ENCODE results near the gene ABLIM1.

Gene ABLIM1

GRCh38 chr10:114394531-114394930 is 263.5 kb downstream of the ABLIM1 start:
- DNase-seq (ENCODE audit: extremely low spot score): no peak
- TF ChIP-seq SP1 (IDR thresholded peaks at IDR 0.05) (no peak), TARDBP (IDR thresholded peaks at IDR 0.05) (no peak), CTBP1 (IDR thresholded peaks at IDR 0.05; ENCODE audit: borderline replicate concordance) (no peak), FOXM1 (IDR thresholded peaks at IDR 0.05; ENCODE audit: borderline replicate concordance) (no peak), FOXK2 (IDR thresholded peaks at IDR 0.05) (no peak), BHLHE40 (IDR thresholded peaks at IDR 0.05; ENCODE audit: borderline replicate concordance) (no peak), LEF1 (IDR thresholded peaks at IDR 0.05; ENCODE audit: borderline replicate concordance) (no peak), NFRKB (IDR thresholded peaks at IDR 0.05) (no peak), ELF4 (IDR thresholded peaks at IDR 0.05) (no peak), HDGF (IDR thresholded peaks at IDR 0.05; ENCODE audit: borderline replicate concordance) (no peak), L3MBTL2 (conservative IDR thresholded peaks at IDR 0.05) (no peak), ARNT (IDR thresholded peaks at IDR 0.05) (no peak), SUZ12 (IDR thresholded peaks at IDR 0.05) (no peak), ZNF384 (IDR thresholded peaks at IDR 0.05) (no peak), FOXA1 (IDR thresholded peaks at IDR 0.05) (no peak)
- TF ChIP-seq, protein P1, sequence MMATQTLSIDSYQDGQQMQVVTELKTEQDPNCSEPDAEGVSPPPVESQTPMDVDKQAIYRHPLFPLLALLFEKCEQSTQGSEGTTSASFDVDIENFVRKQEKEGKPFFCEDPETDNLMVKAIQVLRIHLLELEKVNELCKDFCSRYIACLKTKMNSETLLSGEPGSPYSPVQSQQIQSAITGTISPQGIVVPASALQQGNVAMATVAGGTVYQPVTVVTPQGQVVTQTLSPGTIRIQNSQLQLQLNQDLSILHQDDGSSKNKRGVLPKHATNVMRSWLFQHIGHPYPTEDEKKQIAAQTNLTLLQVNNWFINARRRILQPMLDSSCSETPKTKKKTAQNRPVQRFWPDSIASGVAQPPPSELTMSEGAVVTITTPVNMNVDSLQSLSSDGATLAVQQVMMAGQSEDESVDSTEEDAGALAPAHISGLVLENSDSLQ (IDR thresholded peaks at IDR 0.05): no peak
- ChIA-PET CTCF (no interaction called here), POLR2A (no interaction called here)

- ChIA-PET CTCF (no interaction called here), POLR2A (no interaction called here)
- DNase-seq (ENCODE audit: extremely low spot score): no peak
- no peak for TF ChIP-seq ELF4 (IDR thresholded peaks at IDR 0.05)
- no peak for TF ChIP-seq FOXA1 (IDR thresholded peaks at IDR 0.05)
- TF ChIP-seq SP1 (IDR thresholded peaks at IDR 0.05): no peak
- no peak for TF ChIP-seq ZNF384 (IDR thresholded peaks at IDR 0.05)
- TF ChIP-seq SUZ12 (IDR thresholded peaks at IDR 0.05): no peak
- TF ChIP-seq, protein P1 (IDR thresholded peaks at IDR 0.05): no peak
- no peak for TF ChIP-seq TARDBP (IDR thresholded peaks at IDR 0.05)
- no peak for TF ChIP-seq ARNT (IDR thresholded peaks at IDR 0.05)
- TF ChIP-seq HDGF (IDR thresholded peaks at IDR 0.05; ENCODE audit: borderline replicate concordance): no peak
- no peak for TF ChIP-seq BHLHE40 (IDR thresholded peaks at IDR 0.05; ENCODE audit: borderline replicate concordance)
- no peak for TF ChIP-seq L3MBTL2 (conservative IDR thresholded peaks at IDR 0.05)
- no peak for TF ChIP-seq FOXM1 (IDR thresholded peaks at IDR 0.05; ENCODE audit: borderline replicate concordance)
- TF ChIP-seq NFRKB (IDR thresholded peaks at IDR 0.05): no peak
- no peak for TF ChIP-seq FOXK2 (IDR thresholded peaks at IDR 0.05)
- TF ChIP-seq CTBP1 (IDR thresholded peaks at IDR 0.05; ENCODE audit: borderline replicate concordance): no peak
- no peak for TF ChIP-seq LEF1 (IDR thresholded peaks at IDR 0.05; ENCODE audit: borderline replicate concordance)
Measured at GRCh38 chr10:114393886-114394285, 264.2 kb downstream of the ABLIM1 start.

- ChIA-PET POLR2A (no interaction called here), CTCF (no interaction called here)
- no peak for DNase-seq (ENCODE audit: extremely low spot score)
- TF ChIP-seq ARNT (IDR thresholded peaks at IDR 0.05): no peak
- no peak for TF ChIP-seq FOXA1 (IDR thresholded peaks at IDR 0.05)
- no peak for TF ChIP-seq CTBP1 (IDR thresholded peaks at IDR 0.05; ENCODE audit: borderline replicate concordance)
- no peak for TF ChIP-seq BHLHE40 (IDR thresholded peaks at IDR 0.05; ENCODE audit: borderline replicate concordance)
- no peak for TF ChIP-seq TARDBP (IDR thresholded peaks at IDR 0.05)
- no peak for TF ChIP-seq L3MBTL2 (conservative IDR thresholded peaks at IDR 0.05)
- no peak for TF ChIP-seq SP1 (IDR thresholded peaks at IDR 0.05)
- no peak for TF ChIP-seq FOXM1 (IDR thresholded peaks at IDR 0.05; ENCODE audit: borderline replicate concordance)
- no peak for TF ChIP-seq SUZ12 (IDR thresholded peaks at IDR 0.05)
- TF ChIP-seq HDGF (IDR thresholded peaks at IDR 0.05; ENCODE audit: borderline replicate concordance): no peak
- TF ChIP-seq, protein P1 (IDR thresholded peaks at IDR 0.05): no peak
- no peak for TF ChIP-seq ZNF384 (IDR thresholded peaks at IDR 0.05)
Measured at GRCh38 chr10:114393482-114393881, 264.6 kb downstream of the ABLIM1 start.

- POLR2A ChIA-PET: no interaction called here
- TF ChIP-seq ARNT (IDR thresholded peaks at IDR 0.05) (no peak), BHLHE40 (IDR thresholded peaks at IDR 0.05; ENCODE audit: borderline replicate concordance) (no peak), SUZ12 (IDR thresholded peaks at IDR 0.05) (no peak), FOXA1 (IDR thresholded peaks at IDR 0.05) (no peak), NFRKB (IDR thresholded peaks at IDR 0.05) (no peak), ZNF384 (IDR thresholded peaks at IDR 0.05) (no peak), FOXM1 (IDR thresholded peaks at IDR 0.05; ENCODE audit: borderline replicate concordance) (no peak), ELF4 (IDR thresholded peaks at IDR 0.05) (no peak), SP1 (IDR thresholded peaks at IDR 0.05) (no peak), LEF1 (IDR thresholded peaks at IDR 0.05; ENCODE audit: borderline replicate concordance) (no peak), HDGF (IDR thresholded peaks at IDR 0.05; ENCODE audit: borderline replicate concordance) (no peak), TARDBP (IDR thresholded peaks at IDR 0.05) (no peak), CTBP1 (IDR thresholded peaks at IDR 0.05; ENCODE audit: borderline replicate concordance) (no peak), FOXK2 (IDR thresholded peaks at IDR 0.05) (no peak), L3MBTL2 (conservative IDR thresholded peaks at IDR 0.05) (no peak)
- TF ChIP-seq, protein P1 (IDR thresholded peaks at IDR 0.05): no peak
- CTCF ChIA-PET: no interaction called here
- no peak for DNase-seq (ENCODE audit: extremely low spot score)
Measured at GRCh38 chr10:114392112-114392835, 265.8 kb downstream of the ABLIM1 start.

GRCh38 chr10:114391599-114391998 is 266.5 kb downstream of the ABLIM1 start:
- TF ChIP-seq, protein P1 (IDR thresholded peaks at IDR 0.05): no peak
- no peak for TF ChIP-seq CTBP1 (IDR thresholded peaks at IDR 0.05; ENCODE audit: borderline replicate concordance)
- TF ChIP-seq ELF4 (IDR thresholded peaks at IDR 0.05): no peak
- TF ChIP-seq SUZ12 (IDR thresholded peaks at IDR 0.05): no peak
- no peak for TF ChIP-seq SP1 (IDR thresholded peaks at IDR 0.05)
- no peak for TF ChIP-seq HDGF (IDR thresholded peaks at IDR 0.05; ENCODE audit: borderline replicate concordance)
- no peak for TF ChIP-seq FOXK2 (IDR thresholded peaks at IDR 0.05)
- TF ChIP-seq BHLHE40 (IDR thresholded peaks at IDR 0.05; ENCODE audit: borderline replicate concordance): no peak
- TF ChIP-seq L3MBTL2 (conservative IDR thresholded peaks at IDR 0.05): no peak
- TF ChIP-seq FOXA1 (IDR thresholded peaks at IDR 0.05): no peak
- ChIA-PET CTCF (no interaction called here), POLR2A (no interaction called here)
- no peak for DNase-seq (ENCODE audit: extremely low spot score)

Data from HEK293T (cell line).